Cerebellar cortex (tissue), 1 donor: ENCODE data around the gene EPHB6.

Experiments used
- DNase-seq: peaks from one replicate; pipeline ENCODE4 v3.0.0-alpha.2; 2015; ENCODE audit warnings: low spot score

The EPHB6 gene

DNA sequence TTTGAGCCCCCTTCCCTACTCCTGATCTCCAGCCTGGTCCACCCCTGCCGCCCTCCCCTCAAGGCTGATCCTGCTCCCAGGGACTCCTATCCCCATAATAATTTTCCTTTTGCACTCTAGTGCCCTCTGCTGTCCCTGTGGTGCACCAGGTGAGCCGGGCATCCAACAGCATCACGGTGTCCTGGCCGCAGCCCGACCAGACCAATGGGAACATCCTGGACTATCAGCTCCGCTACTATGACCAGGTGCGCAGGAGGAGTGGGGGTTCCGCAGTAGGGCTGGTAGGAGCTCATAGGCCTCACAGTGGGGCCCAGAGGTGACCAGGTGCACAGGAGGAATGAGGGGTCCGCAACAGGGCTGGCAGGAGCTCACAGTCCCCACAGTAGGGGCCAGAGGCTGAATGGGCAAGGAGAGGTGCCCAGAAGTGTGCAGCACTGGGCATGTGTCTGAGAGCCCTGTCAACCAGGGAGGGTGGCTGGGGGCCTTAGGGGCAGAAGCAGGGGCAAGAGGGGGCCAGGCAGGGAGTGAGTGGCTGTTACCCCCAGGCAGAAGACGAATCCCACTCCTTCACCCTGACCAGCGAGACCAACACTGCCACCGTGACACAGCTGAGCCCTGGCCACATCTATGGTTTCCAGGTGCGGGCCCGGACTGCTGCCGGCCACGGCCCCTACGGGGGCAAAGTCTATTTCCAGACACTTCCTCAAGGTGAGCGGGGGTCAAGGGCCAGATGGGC is 11.7 kb downstream of the EPHB6 start:
- DNase-seq: peak; percentile 25

GRCh38 chr7:142867097-142867378 is 12.2 kb downstream of the EPHB6 start:
- DNase-seq: no peak

GRCh38 chr7:142867398-142868187 is 12.7 kb downstream of the EPHB6 start:
- DNase-seq: no peak

- DNase-seq: no peak
Measured at GRCh38 chr7:142868188-142868985, 13.5 kb downstream of the EPHB6 start.

GRCh38 chr7:142868986-142869415 is 14.1 kb downstream of the EPHB6 start:
- DNase-seq: no peak

DNA sequence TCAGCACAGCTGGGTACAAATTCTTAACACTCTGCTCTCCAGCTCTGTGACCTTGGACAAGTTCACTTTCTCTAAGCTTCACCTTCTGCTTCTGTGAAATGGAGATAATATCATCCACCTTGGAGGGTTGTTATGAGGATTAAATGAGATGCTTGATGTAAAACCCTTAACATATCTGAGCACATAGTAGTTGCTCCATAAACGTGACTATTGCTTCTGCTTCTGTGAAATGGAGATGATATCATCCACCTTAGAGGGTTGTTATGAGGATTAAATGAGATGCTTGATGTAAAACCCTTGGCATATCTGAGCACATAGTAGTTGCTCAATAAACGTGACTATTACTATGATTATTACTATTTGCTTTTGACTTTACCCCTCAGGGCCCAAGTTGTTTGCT is 14.6 kb downstream of the EPHB6 start:
- no peak for DNase-seq

- no peak for DNase-seq
Measured at GRCh38 chr7:142870147-142870559, 15.3 kb downstream of the EPHB6 start.

DNA sequence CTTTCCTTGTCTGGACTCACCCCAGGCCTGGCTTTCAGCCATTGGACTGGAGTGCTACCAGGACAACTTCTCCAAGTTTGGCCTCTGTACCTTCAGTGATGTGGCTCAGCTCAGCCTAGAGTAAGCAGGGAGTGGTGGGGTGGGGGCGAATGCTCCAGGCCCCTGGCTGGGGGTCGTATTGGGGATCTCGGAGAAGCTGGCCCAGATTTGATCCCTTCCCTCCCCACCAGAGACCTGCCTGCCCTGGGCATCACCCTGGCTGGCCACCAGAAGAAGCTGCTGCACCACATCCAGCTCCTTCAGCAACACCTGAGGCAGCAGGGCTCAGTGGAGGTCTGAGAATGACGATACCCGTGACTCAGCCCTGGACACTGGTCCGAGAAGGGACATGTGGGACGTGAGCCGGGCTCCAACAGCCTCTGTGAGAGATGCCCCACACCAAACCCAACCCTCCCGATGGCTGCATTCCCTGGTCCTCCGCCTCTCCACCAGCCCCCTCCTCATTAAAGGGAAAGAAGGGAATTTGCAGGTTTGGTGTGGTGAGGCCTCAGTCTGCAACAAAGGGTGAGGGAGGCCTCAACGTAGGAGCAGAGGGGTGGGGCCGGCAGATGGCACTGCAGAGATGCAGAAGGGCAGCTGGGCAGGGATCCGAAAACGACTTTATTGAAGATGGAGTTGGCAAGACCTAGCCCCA is 15.8 kb downstream of the EPHB6 start:
- no peak for DNase-seq

- DNase-seq: no peak
Measured at GRCh38 chr7:142871260-142872105, 16.6 kb downstream of the EPHB6 start.

DNA sequence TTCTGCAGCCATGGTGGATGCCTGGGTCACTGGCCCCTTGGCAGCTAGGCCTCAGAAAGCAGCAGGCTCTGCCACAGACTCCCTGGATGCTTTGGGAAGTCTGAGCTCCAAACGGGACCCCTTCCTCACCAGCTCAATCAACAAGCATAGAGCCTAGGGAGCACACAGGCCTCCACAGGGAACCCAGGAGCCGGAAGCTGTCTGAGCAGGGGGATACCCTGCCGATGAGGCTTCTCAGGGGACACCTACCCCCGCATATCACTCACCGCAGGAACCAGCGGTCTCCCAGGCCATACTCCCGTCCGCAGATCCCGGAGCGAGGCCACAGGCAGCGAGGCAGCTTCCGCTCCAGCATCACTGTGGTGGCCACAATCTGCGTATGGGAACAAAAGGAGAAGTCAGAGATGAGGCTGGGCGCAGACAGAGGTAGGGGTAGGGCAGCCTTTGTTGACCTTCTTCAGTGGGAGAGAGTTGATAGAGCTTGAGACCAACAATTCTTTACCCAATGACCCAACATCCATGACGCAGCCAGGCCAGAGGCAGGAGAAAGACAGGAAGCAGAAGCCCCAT is 17.3 kb downstream of the EPHB6 start:
- DNase-seq: no peak

DNA sequence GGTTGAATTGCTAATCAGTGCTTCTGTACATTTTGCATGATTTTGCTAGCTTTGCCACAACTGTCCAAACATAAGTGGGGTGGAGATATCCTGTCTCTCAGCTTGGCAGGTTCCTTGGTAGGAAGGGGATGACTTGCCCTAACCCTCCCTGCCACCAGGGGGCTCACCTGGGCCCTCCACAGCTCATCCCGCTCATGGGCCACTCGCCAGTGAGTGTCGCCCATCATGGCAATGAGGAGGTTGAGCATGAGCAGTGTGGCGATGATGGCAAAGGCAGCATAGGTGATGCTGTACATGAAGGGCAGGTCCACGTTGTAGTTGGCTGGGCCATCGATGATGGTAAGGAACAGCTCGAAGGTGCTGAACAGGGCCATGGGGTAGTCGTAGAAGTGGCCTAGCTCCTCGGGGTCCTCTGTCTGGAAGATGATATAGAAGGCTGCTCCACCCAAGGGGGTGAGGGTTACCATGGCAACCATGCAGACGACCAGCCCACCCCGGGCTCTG is 18.5 kb downstream of the EPHB6 start:
- DNase-seq: no peak

GRCh38 chr7:142873871-142874270 is 19.0 kb downstream of the EPHB6 start:
- no peak for DNase-seq

GRCh38 chr7:142874409-142874808 is 19.5 kb downstream of the EPHB6 start:
- DNase-seq: no peak

GRCh38 chr7:142874837-142875236 is 20.0 kb downstream of the EPHB6 start:
- DNase-seq: no peak

DNA sequence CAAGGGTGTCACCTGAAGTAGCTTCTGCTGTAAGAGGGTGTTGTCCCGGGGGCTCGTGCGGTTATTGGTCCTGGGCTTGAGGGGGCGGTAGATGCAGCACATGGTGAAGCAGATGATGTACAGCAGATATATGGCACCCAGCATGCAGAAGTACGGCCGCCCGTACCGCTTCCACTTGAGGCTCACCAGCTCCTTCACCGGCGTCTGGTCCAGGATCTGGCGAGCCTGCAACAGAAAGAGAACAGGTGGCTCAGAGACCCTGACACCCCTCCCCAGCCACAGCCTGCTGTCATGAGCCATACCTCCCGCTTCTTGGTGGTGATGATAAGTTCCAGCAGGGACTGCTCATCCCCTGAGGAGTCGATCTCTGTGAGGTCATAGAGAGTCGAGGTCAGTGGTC is 20.6 kb downstream of the EPHB6 start:
- DNase-seq: no peak

- DNase-seq: no peak
Measured at GRCh38 chr7:142876236-142876960, 21.5 kb downstream of the EPHB6 start.

DNA sequence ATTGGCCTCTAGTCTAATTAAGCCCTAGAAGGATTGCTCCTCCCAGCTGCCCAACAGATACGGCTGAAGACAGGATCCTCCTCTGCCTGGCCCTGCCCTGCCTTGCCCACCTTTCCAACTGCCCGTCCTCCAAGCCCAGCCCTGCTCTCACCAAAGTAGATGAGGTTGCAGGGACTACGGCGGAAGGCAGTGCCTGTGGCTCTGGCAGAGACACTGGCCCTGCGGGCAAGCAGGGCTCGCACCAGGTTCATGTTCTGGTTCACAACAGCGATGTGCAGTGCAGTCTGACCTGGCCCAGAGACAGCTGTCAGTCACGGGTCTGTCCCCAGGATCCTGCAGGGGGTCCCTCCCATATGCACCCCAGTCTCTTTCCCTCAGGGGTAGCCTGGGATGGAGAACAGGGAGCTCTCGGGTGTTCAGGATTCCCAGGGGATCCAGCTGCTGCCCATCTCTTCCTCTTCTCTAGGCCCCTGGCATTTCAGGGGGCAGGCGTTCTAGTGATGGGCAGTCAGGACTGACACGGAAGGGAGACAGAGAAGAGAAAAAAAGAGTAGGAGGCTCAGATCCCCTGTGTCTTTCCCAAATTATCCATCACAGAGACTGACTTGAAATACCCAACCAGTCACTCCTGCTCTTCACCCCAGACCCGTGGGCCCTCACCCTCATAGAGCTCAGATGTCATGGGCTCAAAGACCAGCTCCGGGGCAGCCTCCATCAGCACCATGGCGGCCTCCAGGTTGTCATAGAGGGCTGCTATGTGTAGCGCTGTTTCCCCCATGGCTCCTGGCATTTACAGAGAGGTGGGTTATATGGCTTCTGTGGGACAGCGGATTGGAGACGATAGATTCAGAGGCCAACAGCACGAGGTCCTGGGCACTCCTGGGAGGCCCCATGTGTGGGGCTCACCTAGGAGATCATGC is 22.4 kb downstream of the EPHB6 start:
- no peak for DNase-seq

DNA sequence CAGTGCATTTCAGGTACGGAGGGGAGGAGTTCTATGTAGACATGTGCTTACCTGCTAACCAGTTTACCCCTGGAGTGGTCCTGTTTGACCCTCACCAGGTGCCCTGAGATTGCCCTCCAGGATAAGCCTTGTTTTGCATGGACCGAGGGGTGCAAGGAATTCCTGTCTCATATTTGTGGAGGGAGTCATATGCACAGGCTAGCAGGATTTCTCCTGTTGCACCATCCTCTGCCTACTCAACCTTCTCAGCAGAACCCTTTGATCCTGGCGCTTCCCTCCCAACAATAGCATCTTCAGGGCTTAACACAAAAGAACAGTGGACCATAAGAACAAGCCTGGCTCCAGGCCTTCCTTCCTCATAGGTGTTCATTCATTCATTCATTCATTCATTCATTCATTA is 23.4 kb downstream of the EPHB6 start:
- DNase-seq: no peak

- DNase-seq: no peak
Measured at GRCh38 chr7:142879060-142879459, 24.2 kb downstream of the EPHB6 start.
